ENCODE measurements around the gene SLC26A5.
"Not testable (repeated sequence)": the region's sequence is repeated elsewhere in the genome, so short reads cannot be mapped to it uniquely, and the experiment has no call there.

The SLC26A5 gene, protein sequence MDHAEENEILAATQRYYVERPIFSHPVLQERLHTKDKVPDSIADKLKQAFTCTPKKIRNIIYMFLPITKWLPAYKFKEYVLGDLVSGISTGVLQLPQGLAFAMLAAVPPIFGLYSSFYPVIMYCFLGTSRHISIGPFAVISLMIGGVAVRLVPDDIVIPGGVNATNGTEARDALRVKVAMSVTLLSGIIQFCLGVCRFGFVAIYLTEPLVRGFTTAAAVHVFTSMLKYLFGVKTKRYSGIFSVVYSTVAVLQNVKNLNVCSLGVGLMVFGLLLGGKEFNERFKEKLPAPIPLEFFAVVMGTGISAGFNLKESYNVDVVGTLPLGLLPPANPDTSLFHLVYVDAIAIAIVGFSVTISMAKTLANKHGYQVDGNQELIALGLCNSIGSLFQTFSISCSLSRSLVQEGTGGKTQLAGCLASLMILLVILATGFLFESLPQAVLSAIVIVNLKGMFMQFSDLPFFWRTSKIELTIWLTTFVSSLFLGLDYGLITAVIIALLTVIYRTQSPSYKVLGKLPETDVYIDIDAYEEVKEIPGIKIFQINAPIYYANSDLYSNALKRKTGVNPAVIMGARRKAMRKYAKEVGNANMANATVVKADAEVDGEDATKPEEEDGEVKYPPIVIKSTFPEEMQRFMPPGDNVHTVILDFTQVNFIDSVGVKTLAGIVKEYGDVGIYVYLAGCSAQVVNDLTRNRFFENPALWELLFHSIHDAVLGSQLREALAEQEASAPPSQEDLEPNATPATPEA

DNA sequence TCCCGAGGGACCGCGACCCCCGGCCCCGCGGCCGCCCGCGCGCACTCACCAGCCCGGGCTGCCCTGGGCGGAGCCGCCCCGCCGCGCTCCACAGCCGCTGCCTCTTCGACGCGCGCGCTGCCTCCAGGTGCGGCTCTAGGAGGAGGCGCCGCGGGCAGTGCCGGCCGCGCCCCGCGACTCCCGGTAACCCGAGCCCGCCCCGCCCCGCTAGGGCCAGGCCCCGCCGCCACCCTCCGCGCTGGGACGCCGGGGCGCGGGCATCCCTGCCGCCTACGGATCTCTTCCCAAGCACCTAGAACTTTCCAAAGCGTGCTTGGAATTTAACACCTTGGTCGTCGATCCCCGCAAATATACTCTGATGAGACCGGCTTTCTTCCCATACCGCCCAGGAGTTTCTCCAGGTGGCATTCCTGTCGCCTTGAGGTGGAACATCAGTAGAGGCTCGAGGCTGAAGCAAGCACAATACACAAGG lies at the start of gene SLC26A5:
TSS of gene SLC26A5 (minus strand) at position 159 of the 472 bp plus-strand sequence. CDS start 24,693 bp downstream, outside the sequence.
- H3K27ac ChIP-seq = no peak within 1 kb of the TSS
- peak within 1 kb of the TSS; percentile 86 for H2AFZ ChIP-seq
- no peaks in the 10 kb centered on the region for H3K9me3 ChIP-seq (ENCODE audit: control insufficient read depth, low read length)
- H3K4me1 ChIP-seq = no peaks in the 10 kb centered on the region
- no peaks in the 10 kb centered on the region for H3K79me2 ChIP-seq
- H3K9ac ChIP-seq = no peak within 1 kb of the TSS
- TF ChIP-seq, protein P1, sequence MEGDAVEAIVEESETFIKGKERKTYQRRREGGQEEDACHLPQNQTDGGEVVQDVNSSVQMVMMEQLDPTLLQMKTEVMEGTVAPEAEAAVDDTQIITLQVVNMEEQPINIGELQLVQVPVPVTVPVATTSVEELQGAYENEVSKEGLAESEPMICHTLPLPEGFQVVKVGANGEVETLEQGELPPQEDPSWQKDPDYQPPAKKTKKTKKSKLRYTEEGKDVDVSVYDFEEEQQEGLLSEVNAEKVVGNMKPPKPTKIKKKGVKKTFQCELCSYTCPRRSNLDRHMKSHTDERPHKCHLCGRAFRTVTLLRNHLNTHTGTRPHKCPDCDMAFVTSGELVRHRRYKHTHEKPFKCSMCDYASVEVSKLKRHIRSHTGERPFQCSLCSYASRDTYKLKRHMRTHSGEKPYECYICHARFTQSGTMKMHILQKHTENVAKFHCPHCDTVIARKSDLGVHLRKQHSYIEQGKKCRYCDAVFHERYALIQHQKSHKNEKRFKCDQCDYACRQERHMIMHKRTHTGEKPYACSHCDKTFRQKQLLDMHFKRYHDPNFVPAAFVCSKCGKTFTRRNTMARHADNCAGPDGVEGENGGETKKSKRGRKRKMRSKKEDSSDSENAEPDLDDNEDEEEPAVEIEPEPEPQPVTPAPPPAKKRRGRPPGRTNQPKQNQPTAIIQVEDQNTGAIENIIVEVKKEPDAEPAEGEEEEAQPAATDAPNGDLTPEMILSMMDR (IDR thresholded peaks at IDR 0.05) = no peak
- H3K27me3 ChIP-seq (ENCODE audit: control insufficient read depth, insufficient read depth, low read length) = no peaks in the 10 kb centered on the region
- H3K4me2 ChIP-seq (ENCODE audit: low read length) = peak within 1 kb of the TSS; percentile 71
- peak within 1 kb of the TSS; percentile 42 for H3K4me3 ChIP-seq (ENCODE audit: low read depth, low read length)
- no peaks in the 10 kb centered on the region for H3K36me3 ChIP-seq (ENCODE audit: control insufficient read depth, insufficient read depth, low read length)

GRCh38 chr7:103487419-103487818 lies 41.4 kb upstream of the SLC26A5 start:
- H3K27ac ChIP-seq = no peak overlapping the region

GRCh38 chr7:103486873-103487272 lies 40.9 kb upstream of the SLC26A5 start:
- H3K27me3 ChIP-seq (ENCODE audit: control insufficient read depth, insufficient read depth, low read length); H3K4me3 ChIP-seq (ENCODE audit: low read depth, low read length); H3K4me2 ChIP-seq (ENCODE audit: low read length); H3K27ac ChIP-seq; H3K36me3 ChIP-seq (ENCODE audit: control insufficient read depth, insufficient read depth, low read length); H2AFZ ChIP-seq; H3K9me3 ChIP-seq (ENCODE audit: control insufficient read depth, low read length); H3K9ac ChIP-seq; H3K79me2 ChIP-seq; H3K4me1 ChIP-seq: not testable (repeated sequence)

More at GRCh38 chr7:103487419-103487818, 41.4 kb upstream of the SLC26A5 start:
- no peaks in the 10 kb centered on the region for H3K4me1 ChIP-seq
- no peaks in the 10 kb centered on the region for H3K9me3 ChIP-seq (ENCODE audit: control insufficient read depth, low read length)
- TF ChIP-seq, protein P1 (IDR thresholded peaks at IDR 0.05) = no peak
- no peaks in the 10 kb centered on the region for H3K27me3 ChIP-seq (ENCODE audit: control insufficient read depth, insufficient read depth, low read length)
- H3K4me3 ChIP-seq (ENCODE audit: low read depth, low read length) = no peak overlapping the region
- no peak overlapping the region for H2AFZ ChIP-seq
- no peaks in the 10 kb centered on the region for H3K36me3 ChIP-seq (ENCODE audit: control insufficient read depth, insufficient read depth, low read length)
- no peaks in the 10 kb centered on the region for H3K79me2 ChIP-seq
- no peak overlapping the region for H3K9ac ChIP-seq
- no peak overlapping the region for H3K4me2 ChIP-seq (ENCODE audit: low read length)

DNA sequence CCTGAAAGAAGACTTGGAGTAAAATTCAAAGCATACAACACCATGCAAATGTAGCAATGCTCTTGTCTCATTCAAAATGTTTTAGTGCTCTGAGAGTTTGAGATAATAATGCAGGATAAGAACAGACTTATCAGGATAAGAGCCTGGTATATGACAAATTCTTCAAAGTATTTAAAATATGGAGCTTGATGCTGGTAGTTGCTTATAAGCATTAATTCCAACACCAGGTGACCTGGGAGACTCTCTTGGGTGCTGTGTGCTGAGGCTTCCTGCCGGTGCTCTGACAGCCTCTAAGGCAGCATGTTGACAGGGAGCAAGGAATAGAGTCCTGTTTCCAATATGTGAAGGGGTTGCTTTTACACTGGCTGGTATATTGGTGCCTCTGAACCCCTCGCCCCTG lies 34.8 kb upstream of the SLC26A5 start:
- Histone ChIP-seq H3K27me3 (ENCODE audit: control insufficient read depth, insufficient read depth, low read length) (no peaks in the 10 kb centered on the region), H3K4me2 (ENCODE audit: low read length) (no peak overlapping the region), H2AFZ (no peak overlapping the region), H3K9me3 (ENCODE audit: control insufficient read depth, low read length) (no peaks in the 10 kb centered on the region), H3K9ac (no peak overlapping the region), H3K4me3 (ENCODE audit: low read depth, low read length) (no peak overlapping the region), H3K79me2 (no peaks in the 10 kb centered on the region), H3K36me3 (ENCODE audit: control insufficient read depth, insufficient read depth, low read length) (no peaks in the 10 kb centered on the region), H3K4me1 (no peaks in the 10 kb centered on the region), H3K27ac (no peak overlapping the region)
- TF ChIP-seq, protein P1 (IDR thresholded peaks at IDR 0.05) = no peak

GRCh38 chr7:103474956-103475355 lies 28.9 kb upstream of the SLC26A5 start:
- no peaks in the 10 kb centered on the region for H3K4me1 ChIP-seq
- no peak overlapping the region for H3K9ac ChIP-seq
- no peak overlapping the region for H3K4me3 ChIP-seq (ENCODE audit: low read depth, low read length)
- no peaks in the 10 kb centered on the region for H3K36me3 ChIP-seq (ENCODE audit: control insufficient read depth, insufficient read depth, low read length)
- H3K27me3 ChIP-seq (ENCODE audit: control insufficient read depth, insufficient read depth, low read length) = no peaks in the 10 kb centered on the region
- no peaks in the 10 kb centered on the region for H3K9me3 ChIP-seq (ENCODE audit: control insufficient read depth, low read length)
- H3K27ac ChIP-seq = no peak overlapping the region
- no peak overlapping the region for H3K4me2 ChIP-seq (ENCODE audit: low read length)
- no peak overlapping the region for H2AFZ ChIP-seq
- TF ChIP-seq, protein P1 (IDR thresholded peaks at IDR 0.05) = no peak
- H3K79me2 ChIP-seq = no peaks in the 10 kb centered on the region

Data from parathyroid adenoma (tissue), 2 donors.